HG03135 (cell line): Measurements from ENCODE around the gene JDP2.
A peak's percentile ranks its signal among the peaks of the same experiment; 100 is the strongest.

Source experiments
- ATAC-seq: cut with Tn5 transposase; IDR thresholded peaks from one replicate; pipeline ENCODE4 v1.9.1; 2021; ENCODE audit warnings: mild to moderate bottlenecking, moderate library complexity; ENCODE audit not compliant: unreplicated experiment

The JDP2 gene

DNA sequence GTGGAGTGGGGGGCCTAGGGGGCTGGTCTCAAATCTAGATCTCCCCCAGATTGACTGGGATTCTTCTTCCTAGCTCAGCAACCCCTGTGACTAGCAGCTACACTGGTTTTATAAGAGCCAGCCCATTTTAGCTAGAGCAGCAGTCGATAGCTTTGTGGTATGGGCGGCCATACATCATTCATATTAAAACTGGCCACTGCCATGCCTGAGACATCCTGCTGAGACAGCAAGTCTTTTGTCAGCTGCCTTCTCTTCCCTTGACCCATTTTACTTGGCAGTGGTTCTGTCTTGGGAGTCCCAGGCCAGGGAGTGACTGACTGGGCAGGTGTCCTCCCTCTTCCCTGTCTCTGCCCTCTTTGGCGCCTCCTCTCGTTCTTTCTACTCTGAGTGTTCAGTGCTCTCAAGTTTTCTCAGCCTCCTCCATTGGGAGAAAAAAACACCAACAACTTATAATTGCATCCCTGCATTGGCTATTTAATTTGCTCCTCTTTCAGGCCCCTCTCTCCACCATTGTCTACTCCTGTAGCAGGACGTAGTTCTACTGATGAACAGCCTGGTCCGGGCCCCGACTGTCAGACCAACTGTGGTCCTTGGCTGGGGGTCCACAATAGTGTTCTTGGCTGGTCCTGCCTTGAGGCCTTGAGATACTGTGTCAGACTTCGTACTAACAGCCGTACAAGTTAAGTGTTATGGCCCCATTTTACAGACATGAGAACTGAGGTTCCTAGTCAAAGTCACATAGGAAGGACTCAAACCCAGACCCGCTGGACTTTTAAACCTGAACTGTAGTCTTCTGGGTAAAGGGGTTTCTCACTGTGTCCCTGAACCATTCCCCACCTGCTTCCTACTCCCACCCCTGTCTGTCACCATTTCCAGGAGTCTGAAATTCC, 18.3 kb upstream of the JDP2 start:
- no peak for ATAC-seq

DNA sequence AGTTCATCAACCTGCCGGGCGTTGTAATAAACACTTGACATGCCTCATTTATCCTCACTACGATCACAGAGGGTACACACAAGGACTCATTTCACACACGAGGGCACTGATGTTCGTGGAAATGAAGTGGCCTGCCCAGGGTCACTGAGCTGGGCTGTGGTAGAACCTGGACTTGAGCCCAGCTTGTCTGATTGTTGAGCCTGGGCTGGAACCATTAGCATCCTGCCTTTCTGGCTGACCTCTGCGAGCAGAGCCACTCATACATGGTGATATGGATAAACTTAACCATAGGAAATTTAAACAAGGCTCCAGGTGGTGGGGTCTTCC, 16.6 kb upstream of the JDP2 start:
- ATAC-seq, result no peak

DNA sequence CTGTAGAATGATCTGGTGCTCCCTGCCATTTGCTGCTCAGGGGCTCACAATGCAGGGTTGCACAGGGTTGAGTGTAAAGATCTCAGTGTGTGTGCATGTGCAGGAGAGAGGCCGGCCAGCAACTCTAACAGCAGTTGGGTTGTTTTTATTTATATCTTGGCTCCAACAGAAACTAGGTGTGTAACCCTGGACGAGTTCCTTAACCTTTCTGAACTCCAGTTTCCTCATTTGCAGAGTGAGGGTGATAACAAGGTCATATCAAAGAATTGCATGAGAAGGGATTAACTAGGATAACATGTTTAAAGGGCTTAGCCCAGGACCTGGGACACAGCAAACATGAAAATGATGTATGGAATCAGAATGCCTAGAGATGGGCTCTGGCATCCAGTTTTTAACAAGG, 14.8 kb upstream of the JDP2 start:
- ATAC-seq, result no peak

DNA sequence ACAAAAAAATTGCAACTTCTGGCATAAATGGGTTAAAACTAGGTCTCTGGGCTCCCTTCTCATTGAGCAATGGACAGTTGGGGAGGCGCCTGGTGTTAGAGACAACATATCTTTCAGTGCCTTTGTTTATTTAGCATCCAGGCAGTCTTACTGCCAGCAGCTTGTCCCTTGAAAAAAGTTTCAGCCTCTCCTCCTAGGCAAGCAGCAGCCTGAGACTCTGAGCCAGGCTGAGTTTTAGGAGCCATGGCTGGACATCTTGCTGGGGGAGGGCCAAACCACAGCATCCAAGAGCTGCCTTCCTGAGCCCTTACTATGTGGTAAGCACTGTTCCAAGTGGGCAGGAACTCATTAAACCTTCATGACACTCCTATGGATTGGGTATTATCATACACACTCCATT, 10.1 kb upstream of the JDP2 start:
- ATAC-seq, result no peak

DNA sequence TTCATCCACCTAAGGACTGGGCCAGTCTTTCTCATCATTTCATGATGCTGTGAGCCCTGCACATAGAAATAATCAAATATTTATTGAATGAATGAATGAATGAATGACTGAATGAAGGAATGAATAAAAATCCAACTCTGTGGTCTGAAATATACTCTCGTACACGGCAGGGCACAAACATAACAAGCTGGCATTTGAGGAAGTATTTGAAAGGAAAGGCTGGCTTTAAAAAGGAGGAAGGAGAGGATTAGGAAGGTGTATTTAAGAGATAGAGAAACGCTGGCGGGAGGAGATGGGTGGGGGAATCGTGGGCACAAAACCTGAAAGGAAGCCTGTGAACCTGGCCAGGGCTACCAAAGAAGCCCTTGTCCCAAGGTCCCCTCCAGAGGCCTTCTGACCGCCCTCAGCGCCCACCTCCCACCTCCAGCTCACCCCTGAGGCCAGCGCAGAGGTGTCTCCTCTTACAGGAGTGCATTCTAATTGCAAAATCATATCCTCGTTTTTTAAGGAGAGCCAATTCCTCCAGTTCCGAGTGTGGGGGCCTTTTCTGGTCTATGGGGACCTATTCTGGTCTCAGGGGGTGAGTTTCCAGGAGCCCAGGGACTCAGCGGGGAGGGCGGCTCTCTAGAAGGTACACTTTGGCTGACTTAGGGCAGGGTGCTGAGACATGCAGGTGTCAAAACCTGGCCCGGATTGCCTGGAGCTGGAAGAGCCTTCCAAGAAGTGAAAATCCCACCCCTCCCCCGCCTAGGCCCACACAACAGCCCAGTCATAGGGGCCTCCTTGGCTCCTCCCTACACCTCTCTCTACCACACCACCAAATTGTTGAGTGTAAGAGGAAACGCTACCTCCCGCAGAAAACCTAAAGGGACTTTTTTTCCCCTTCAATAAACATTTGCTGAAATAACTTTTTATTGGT, 8.7 kb upstream of the JDP2 start:
- ATAC-seq, result peak; percentile 63

DNA sequence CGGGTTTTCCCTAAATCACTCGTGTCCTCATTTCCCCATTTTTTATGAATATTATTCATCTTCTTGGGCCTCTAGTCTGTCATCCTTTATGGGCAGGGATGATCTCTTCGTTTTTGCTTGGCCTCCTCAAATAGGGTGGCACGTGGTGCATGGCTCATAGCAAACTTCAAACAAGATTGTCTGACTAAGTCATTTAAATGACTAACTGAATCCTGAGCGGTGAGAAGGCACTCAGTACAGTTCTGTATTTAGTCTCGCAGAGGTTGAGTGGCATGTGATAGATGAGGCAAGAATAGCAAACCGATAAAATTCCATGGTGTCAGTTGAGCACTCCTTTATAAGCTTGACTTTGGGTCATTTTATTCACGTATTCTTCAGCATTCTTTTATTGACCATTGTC, 5.7 kb upstream of the JDP2 start:
- no peak for ATAC-seq

DNA sequence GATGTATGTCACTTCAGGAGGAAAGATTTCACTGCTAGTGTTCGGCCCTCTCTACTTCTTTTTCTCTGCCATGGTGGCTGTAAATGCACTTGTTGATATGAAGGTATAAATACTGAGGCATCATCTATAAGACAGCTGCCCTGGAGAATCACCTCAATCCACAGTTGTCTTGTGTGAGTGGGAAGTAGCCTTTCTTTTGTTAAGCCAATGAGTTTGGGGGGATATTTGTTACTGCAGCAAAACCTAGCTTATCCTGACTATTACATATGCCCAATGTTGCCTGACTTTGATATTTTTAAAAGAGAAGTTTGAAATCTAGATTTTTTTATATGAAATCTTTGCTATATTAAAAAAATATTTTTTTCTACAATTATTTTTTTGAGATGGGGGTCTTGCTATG, 3.3 kb upstream of the JDP2 start:
- ATAC-seq, result no peak

DNA sequence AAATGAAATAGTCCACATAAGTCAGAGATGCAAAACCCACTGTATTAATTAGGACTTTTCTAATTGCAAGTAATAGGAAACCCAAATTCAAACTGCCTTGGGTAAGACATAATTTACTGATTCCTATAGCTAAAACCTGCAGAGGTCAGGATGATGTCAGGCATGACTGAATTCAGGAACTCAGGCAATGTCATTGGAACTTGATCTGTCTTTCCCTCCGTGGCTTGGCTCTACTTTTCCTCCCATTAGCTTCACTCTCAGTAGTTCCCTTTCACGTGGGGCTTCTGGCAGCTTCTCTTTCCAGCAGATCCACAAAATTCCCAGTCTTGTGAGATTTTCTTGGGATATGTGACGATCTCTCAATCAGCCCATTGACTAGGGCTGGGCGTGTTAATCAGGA, 2.4 kb upstream of the JDP2 start:
- no peak for ATAC-seq

DNA sequence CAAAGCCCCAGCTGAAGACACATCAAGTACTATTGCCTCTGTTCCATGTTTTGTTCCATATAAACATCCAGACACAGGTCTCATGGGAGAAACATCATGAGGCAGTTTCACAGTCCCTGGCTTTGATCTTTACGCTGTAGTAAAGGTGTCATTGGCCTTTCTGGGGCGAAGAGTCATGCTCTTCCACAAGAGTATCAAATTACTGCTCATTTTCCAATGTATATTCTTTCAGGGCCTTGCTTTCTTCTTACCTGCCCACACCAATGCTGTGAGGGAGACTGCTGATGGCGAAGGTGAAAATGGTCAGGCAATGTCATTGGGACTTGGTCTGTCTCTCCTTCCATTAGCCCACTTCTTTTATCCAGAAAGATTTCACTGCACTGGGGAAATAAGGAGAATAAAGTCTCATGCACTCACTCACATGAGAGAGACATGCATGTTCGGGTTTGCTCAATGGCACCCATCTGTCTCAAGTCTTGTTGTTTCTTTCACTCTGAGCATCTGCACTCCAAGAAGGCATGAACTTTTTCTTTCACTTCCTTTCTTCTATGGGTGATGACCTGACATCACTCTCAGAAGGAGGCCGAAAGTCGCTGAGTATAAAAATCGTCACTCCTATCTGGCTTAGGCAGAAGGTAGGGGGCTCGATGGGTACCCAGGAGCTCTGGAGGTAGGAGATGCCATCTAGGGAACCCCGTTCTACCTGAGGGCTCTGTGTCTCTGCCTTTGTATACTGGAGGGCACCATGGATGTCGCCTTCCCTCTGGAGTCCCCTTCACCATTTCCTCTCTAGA, 1.3 kb upstream of the JDP2 start:
- ATAC-seq, result peak; percentile 53

DNA sequence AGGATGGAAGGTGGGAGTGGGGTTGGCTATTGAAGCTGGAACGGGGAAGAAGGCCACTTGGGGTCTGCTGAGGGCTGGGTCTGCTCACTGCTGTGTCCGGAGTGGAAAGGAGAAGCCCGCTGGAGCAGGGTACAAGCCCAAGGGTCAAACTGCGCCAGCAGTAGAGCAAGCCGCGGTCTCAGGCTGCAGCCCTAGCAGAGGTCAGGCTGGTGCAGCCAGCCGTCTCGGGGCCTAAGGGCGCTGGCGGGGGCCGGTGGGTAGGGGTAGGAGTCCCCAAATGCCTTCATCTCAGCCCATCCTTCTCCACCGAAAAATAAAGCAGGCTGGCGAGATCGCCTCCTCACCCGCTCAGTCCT, 718 bp upstream of the JDP2 start:
- ATAC-seq, result peak; percentile 34

DNA sequence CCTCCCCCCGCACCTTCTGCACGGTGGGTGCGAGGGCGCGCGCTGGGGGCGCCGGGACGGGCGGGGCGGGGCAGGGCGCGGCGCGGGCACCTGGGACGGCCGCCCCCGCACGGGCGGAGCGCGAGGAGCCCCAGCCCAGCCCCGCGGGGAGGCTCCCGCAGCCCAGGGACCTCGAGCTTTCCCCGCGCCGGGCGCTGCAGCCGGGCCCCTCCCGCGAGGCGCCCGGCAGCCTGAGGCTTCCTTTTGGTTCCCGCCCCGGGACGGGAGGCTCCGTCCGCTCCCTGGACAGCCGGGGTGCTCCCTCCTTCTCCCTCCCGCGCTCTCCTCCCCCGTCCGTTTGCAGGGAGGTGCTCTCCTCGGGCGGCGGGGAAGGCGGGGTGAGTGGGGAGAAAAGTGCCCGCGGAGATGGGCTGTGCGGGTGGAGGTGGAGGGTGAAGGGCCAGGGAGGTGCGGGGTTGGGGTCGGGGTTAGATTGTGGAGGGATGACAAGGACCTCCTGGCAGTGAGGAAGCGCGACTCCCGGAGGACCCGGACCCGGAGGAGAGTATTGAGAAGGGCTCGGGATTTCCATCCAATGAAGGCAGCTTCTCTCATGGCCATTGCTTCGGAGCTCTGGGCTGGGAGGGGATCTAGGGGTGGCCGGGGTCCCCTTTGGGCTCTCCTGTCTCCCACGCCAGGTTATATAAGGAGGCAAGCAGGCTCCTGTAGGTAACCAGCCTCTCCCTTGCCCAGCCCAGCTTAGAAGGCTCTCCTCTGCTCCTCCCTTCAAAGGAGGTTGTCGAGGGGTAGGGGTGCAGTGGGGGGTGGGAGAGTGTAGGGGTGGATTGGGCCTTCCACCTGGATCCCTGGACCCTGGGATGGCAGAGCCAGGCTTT, 645 bp downstream of the JDP2 start:
- peak; percentile 9 for ATAC-seq

DNA sequence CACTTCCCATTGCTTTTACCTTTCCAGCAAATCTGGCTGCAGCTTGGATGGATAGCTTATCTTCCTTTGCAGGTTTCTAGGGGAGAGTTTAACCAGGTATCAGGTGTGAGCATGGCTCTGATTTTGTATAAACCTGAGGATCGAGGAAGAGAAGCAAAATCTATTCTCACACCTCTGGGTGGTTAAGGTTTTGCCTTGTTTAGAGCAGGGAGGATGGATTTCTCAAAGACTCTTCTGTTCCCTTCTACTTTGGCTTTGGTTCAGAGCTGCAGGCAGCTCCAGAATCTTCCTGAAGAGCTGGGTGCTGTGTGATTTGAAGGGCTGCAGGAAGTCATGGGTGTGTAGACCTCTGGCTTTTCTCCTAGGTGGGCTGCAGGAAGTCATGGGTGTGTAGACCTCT, 1.7 kb downstream of the JDP2 start:
- ATAC-seq, result no peak

DNA sequence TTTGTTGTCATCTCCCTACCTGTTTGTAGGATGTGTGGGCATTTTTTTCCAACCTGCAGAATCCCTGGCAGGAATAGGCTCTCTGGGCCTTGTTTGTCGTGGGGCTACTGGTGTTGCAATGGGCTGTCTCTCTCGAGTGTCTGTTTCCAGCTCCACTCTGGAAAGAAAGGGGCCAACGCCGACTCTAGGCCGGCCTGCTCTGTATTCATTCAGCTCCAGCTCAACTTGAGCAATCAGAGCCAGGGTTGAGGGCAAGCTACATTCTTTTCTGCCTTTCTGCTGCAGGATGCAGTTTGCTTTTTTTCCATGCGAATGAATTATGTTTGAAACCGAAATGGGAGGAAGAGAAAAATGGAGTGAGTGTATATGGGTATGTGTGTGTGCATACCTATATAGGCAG, 2.3 kb downstream of the JDP2 start:
- no peak for ATAC-seq

DNA sequence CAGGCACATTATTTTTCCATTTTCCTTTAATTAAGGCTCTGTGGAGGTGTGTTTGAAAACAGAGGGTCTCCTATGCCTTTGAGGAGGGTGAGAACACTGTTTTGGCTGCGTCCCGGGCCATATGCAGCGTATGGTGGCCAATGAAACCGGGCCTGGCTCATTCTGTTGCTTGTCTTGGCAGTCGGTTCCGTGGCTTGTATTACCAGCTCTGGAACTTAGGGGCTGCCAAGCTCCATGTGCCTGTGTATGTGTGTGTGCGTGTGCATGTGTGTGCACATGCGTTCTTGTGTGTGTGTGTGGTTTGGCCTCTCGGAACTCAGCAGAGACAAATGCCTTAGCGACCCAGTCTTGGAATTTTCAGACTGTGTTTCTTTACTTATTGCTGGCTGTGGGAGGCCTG, 2.7 kb downstream of the JDP2 start:
- no peak for ATAC-seq

DNA sequence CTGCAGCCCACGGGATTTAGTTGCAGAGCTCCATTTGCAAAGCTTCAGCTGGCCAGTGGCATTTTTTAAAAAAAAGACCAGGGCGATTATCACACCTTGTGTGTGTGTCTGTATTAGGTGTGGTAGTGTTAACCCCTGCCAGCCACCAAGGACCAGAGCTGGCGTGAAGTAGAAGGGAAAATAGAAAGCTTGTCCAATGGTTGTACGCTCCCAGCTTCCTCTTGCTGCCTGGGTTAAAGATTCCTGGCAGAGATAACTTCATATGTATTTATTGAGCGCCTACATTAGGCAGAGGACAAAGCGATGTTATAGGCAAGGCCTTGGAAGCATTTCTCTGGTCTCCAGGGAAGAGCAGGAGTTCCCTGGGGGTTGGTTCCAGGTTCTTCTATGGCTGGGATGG, 3.2 kb downstream of the JDP2 start:
- no peak for ATAC-seq

DNA sequence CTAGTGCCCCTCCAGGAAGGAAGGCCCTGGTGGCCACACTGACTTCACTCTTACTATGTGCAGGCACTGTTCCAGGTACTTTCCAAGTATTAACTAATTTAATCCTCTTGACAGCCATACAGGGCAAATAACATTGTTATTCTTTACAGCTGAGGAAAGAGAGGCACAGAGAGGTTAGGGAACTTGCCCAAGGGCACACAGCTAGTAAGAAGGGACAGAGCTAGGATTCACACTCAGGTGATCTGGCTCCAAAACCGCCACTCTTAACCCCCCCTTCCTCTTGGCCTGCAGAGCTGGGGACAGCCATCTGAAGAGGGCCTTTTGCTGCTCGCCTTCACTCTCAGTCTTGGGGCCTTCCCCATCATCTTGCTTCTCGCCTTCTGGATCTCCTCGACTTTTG, 4.0 kb downstream of the JDP2 start:
- ATAC-seq, result no peak

DNA sequence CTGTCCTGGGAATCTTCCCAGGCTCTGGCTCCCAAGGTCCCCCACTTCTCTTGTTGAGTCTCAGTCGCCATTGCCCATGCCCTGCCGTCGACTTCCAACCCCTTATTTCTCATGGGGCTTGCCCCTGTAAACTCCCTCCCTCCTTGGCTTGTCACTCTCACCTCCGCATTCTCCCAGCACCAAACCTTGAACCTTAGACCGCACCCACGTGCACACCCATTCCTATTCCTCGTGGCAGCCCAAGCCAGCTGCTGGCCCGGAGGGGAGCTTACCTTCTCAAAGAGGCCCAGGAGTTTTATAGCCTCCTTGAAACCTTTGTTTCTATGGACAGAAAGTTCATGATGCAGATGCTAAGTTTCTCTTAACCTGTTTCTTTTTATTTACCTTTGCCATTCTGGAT, 4.6 kb downstream of the JDP2 start:
- ATAC-seq, result no peak

DNA sequence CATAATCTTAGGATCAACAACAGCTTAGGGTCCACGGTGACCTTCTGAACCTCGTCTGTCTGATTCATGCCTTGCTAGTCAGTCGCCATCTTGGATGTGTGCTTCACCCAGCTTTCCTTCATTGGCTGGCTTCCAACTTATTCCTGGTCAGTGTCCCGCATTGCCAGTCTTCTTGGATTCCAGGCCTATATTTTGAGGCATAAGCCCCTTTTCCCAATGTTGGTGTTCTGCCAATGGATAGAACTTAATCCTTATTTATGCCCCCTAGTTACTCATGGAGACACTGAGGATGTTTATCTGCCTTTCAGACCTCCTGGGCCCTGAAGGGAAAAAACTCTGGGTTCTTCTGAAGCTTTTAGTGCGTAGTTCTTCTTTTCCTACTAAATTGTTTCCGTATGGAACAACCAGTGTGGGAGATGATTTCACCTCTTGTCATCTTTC, 5.8 kb downstream of the JDP2 start:
- no peak for ATAC-seq

DNA sequence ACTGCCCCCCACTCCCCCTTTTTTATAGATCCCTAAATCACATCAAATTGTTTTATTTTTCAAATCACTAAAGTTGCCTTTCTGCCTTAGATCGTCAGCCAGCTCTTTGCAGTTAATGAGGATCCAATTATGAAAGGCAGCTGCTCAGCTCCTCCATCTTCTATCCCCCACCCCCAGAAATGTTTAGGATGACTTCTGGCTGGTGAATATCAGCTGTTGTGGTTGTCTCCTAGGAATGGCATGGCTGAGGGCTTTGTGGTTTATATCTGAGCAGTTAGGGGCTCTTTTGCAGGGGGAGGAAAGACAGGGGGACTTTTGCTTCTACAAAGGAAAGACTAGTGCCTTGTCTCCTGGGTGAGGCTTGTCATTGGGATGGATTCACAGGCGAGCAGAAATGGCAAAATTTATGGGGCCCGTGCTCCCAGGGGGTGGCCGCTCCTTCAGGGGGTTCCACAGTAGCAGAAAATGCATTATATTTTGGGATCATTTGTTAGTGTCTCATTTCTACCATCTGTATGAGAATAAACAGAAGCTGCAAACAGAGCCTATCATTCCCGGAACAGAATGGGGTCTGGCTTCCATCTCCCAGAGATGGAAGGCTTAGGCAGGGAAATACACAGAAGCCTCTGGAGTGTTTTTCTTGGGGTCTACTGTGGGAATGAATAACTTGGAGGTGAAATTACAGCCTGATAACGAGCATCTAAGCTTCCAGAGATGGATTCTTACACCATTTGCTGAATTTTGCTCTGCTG, 6.5 kb downstream of the JDP2 start:
- ATAC-seq, result no peak

DNA sequence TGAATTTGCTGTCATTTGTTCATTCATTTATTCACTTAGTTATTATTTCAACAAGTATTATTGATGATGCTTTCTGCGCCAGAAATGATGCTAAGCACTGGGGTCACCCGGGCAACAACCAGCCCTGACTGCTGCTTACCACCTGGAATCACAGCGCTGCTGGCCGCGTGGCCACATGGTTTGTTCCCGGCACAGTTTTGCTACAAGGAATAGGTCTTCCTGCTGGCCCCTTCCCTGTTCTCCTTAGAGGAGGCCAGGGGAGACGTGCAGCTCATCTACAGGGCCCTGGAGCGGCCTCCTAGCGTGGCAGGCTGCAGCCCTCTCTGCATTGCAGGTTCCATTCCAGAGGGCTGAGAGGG, 7.0 kb downstream of the JDP2 start:
- no peak for ATAC-seq
